ENCODE measurements around the gene NUTM2G. TPM values are rescaled to one million over a fixed set of nuclear protein-coding genes. Genes with fewer than 3 reads are reported as not detected.
"Not testable (repeated sequence)": the region's sequence is repeated elsewhere in the genome, so short reads cannot be mapped to it uniquely, and the experiment has no call there.

The NUTM2G gene
- total and polyA plus RNA-seq, 4 donors, result 1.7 to 2.3 TPM; not detected in 2

- DNase-seq (ENCODE audit: low read depth in 4 of 6, low spot score in 6 of 6); H3K27me3 ChIP-seq (ENCODE audit: control insufficient read depth, insufficient read depth, low read length); H3K4me1 ChIP-seq (ENCODE audit: control insufficient read depth, insufficient read depth, low read length); H3K9me3 ChIP-seq (ENCODE audit: control insufficient read depth, insufficient read depth, low read length); H3K27ac ChIP-seq (ENCODE audit: low read depth, low read length); H3K4me3 ChIP-seq (ENCODE audit: low read depth, low read length); H3K36me3 ChIP-seq (ENCODE audit: control insufficient read depth, insufficient read depth, low read length): not testable (repeated sequence)
- WGBS (ENCODE audit: insufficient coverage), result no CpG with 5 or more reads among the region's 6 CpGs
Observed at GRCh38 chr9:96916531-96916930, 12.1 kb upstream of the NUTM2G start.

DNA sequence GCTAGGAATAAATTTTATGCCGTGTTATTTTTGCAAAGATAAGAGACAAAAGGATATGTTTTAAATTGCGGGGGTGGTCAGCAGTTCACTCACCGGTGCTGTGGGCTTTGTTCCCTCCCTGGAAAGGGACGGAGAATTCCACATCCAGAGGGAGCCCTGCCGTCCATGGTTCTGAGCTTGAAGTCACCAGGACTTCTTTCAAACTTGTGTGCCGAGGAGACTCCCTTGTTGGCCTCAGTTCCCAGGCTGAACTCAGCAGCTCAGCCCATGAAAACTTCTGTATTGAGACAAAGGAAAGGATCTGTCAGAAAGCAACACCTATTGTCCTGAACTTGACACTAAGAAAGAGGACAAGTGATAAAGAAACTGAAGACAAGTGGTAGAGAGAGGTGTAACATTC, 10.1 kb upstream of the NUTM2G start:
- H3K4me1 ChIP-seq (ENCODE audit: control insufficient read depth, insufficient read depth, low read length); H3K36me3 ChIP-seq (ENCODE audit: control insufficient read depth, insufficient read depth, low read length); H3K27me3 ChIP-seq (ENCODE audit: control insufficient read depth, insufficient read depth, low read length); H3K4me3 ChIP-seq (ENCODE audit: low read depth, low read length); DNase-seq (ENCODE audit: low read depth in 4 of 6, low spot score in 6 of 6); H3K9me3 ChIP-seq (ENCODE audit: control insufficient read depth, insufficient read depth, low read length); H3K27ac ChIP-seq (ENCODE audit: low read depth, low read length): not testable (repeated sequence)
- WGBS (ENCODE audit: insufficient coverage), result 64% methylated on average over 4 of the region's 6 CpGs

DNA sequence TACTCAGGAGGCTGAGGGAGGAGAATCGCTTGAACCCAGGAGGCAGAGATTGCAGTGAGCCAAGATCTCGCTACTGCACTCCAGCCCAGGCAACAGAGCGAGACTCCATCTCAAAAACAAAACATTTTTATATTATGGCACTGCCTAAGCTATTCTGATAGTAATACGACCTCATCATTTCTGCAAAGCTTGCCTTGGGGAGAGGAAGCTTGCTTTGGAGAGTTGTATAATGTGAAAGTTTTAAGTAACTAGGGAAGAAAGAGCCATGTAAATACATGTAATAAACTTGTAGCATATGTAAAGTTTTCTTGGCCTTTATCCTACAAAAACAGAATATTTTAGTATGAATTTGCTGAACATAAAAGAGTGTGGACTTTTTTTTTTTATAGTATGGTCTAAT, 7.8 kb upstream of the NUTM2G start:
- WGBS (ENCODE audit: insufficient coverage), result no CpG with 5 or more reads among the region's 4 CpGs
- H3K9me3 ChIP-seq (ENCODE audit: control insufficient read depth, insufficient read depth, low read length); H3K4me1 ChIP-seq (ENCODE audit: control insufficient read depth, insufficient read depth, low read length); DNase-seq (ENCODE audit: low read depth in 4 of 6, low spot score in 6 of 6); H3K4me3 ChIP-seq (ENCODE audit: low read depth, low read length); H3K36me3 ChIP-seq (ENCODE audit: control insufficient read depth, insufficient read depth, low read length); H3K27me3 ChIP-seq (ENCODE audit: control insufficient read depth, insufficient read depth, low read length); H3K27ac ChIP-seq (ENCODE audit: low read depth, low read length): not testable (repeated sequence)

- H3K4me1 ChIP-seq (ENCODE audit: control insufficient read depth, insufficient read depth, low read length); DNase-seq (ENCODE audit: low read depth in 4 of 6, low spot score in 6 of 6); H3K27me3 ChIP-seq (ENCODE audit: control insufficient read depth, insufficient read depth, low read length); H3K36me3 ChIP-seq (ENCODE audit: control insufficient read depth, insufficient read depth, low read length); H3K27ac ChIP-seq (ENCODE audit: low read depth, low read length); H3K9me3 ChIP-seq (ENCODE audit: control insufficient read depth, insufficient read depth, low read length); H3K4me3 ChIP-seq (ENCODE audit: low read depth, low read length): not testable (repeated sequence)
- no CpG with 5 or more reads among the region's 5 CpGs for WGBS (ENCODE audit: insufficient coverage)
Observed at GRCh38 chr9:96925587-96925986, 3.1 kb upstream of the NUTM2G start.

DNA sequence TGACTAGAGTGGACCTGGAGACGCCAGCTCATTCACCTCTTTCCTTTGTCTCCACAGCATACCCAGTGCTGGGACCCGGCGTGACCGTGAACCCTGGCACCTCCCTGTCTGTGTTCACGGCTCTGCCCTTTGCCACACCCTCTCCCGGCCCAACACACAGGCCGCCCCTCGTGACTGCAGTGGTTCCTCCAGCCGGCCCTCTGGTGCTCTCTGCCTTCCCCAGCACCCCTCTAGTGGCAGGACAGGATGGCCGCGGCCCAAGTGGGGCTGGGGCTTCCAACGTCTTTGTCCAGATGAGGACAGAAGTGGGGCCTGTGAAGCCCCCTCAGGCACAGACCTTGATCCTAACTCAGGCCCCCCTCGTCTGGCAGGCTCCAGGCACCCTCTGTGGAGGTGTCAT, 3.0 kb downstream of the NUTM2G start:
- not testable (repeated sequence) for H3K4me3 ChIP-seq (ENCODE audit: low read depth, low read length); H3K27ac ChIP-seq (ENCODE audit: low read depth, low read length); H3K27me3 ChIP-seq (ENCODE audit: control insufficient read depth, insufficient read depth, low read length); H3K36me3 ChIP-seq (ENCODE audit: control insufficient read depth, insufficient read depth, low read length); H3K4me1 ChIP-seq (ENCODE audit: control insufficient read depth, insufficient read depth, low read length); H3K9me3 ChIP-seq (ENCODE audit: control insufficient read depth, insufficient read depth, low read length); DNase-seq (ENCODE audit: low read depth in 4 of 6, low spot score in 6 of 6)
- 69% methylated on average over 8 of the region's 13 CpGs for WGBS (ENCODE audit: insufficient coverage)

- H3K4me3 ChIP-seq (ENCODE audit: low read depth, low read length); H3K9me3 ChIP-seq (ENCODE audit: control insufficient read depth, insufficient read depth, low read length); DNase-seq (ENCODE audit: low read depth in 4 of 6, low spot score in 6 of 6); H3K27ac ChIP-seq (ENCODE audit: low read depth, low read length); H3K36me3 ChIP-seq (ENCODE audit: control insufficient read depth, insufficient read depth, low read length); H3K4me1 ChIP-seq (ENCODE audit: control insufficient read depth, insufficient read depth, low read length); H3K27me3 ChIP-seq (ENCODE audit: control insufficient read depth, insufficient read depth, low read length): not testable (repeated sequence)
- WGBS (ENCODE audit: insufficient coverage), result no CpG with 5 or more reads among the region's 14 CpGs
Observed at GRCh38 chr9:96934097-96934496, 5.5 kb downstream of the NUTM2G start.

GRCh38 chr9:96934706-96935105, 6.1 kb downstream of the NUTM2G start:
- not testable (repeated sequence) for H3K4me3 ChIP-seq (ENCODE audit: low read depth, low read length); H3K36me3 ChIP-seq (ENCODE audit: control insufficient read depth, insufficient read depth, low read length); H3K9me3 ChIP-seq (ENCODE audit: control insufficient read depth, insufficient read depth, low read length); H3K27me3 ChIP-seq (ENCODE audit: control insufficient read depth, insufficient read depth, low read length); H3K4me1 ChIP-seq (ENCODE audit: control insufficient read depth, insufficient read depth, low read length); H3K27ac ChIP-seq (ENCODE audit: low read depth, low read length); DNase-seq (ENCODE audit: low read depth in 4 of 6, low spot score in 6 of 6)
- WGBS (ENCODE audit: insufficient coverage), result no CpG with 5 or more reads among the region's 5 CpGs

GRCh38 chr9:96935401-96935800, 6.8 kb downstream of the NUTM2G start:
- H3K27ac ChIP-seq (ENCODE audit: low read depth, low read length); H3K9me3 ChIP-seq (ENCODE audit: control insufficient read depth, insufficient read depth, low read length); H3K4me3 ChIP-seq (ENCODE audit: low read depth, low read length); H3K27me3 ChIP-seq (ENCODE audit: control insufficient read depth, insufficient read depth, low read length); H3K36me3 ChIP-seq (ENCODE audit: control insufficient read depth, insufficient read depth, low read length); DNase-seq (ENCODE audit: low read depth in 4 of 6, low spot score in 6 of 6); H3K4me1 ChIP-seq (ENCODE audit: control insufficient read depth, insufficient read depth, low read length): not testable (repeated sequence)
- 94% methylated on average over 11 of the region's 15 CpGs for WGBS (ENCODE audit: insufficient coverage)

DNA sequence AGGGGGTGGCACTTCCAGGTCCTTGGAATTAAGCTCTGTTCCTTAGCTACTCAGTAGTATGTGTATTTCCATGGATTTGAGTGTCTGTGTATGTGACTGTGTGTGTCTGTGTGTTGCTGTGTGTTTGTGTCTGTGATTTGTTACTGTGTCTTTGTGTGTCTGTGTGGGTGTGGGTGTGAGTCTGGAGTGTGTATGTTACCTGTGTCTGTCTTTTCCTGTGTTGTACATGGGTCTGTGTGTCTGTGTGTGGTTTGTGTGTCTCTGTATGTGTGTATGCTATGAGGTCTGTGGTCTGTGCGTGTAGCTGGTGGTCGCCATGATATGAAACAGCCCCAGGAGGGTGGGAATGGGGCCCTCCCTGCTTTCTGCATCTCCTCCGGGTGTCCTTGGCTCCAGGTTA, 8.8 kb downstream of the NUTM2G start:
- not testable (repeated sequence) for H3K27ac ChIP-seq (ENCODE audit: low read depth, low read length); H3K9me3 ChIP-seq (ENCODE audit: control insufficient read depth, insufficient read depth, low read length); H3K4me1 ChIP-seq (ENCODE audit: control insufficient read depth, insufficient read depth, low read length); H3K27me3 ChIP-seq (ENCODE audit: control insufficient read depth, insufficient read depth, low read length); H3K36me3 ChIP-seq (ENCODE audit: control insufficient read depth, insufficient read depth, low read length); H3K4me3 ChIP-seq (ENCODE audit: low read depth, low read length); DNase-seq (ENCODE audit: low read depth in 4 of 6, low spot score in 6 of 6)
- no CpG with 5 or more reads among the region's 3 CpGs for WGBS (ENCODE audit: insufficient coverage)

- not testable (repeated sequence) for H3K27me3 ChIP-seq (ENCODE audit: control insufficient read depth, insufficient read depth, low read length); DNase-seq (ENCODE audit: low read depth in 4 of 6, low spot score in 6 of 6); H3K4me3 ChIP-seq (ENCODE audit: low read depth, low read length); H3K36me3 ChIP-seq (ENCODE audit: control insufficient read depth, insufficient read depth, low read length); H3K9me3 ChIP-seq (ENCODE audit: control insufficient read depth, insufficient read depth, low read length); H3K27ac ChIP-seq (ENCODE audit: low read depth, low read length); H3K4me1 ChIP-seq (ENCODE audit: control insufficient read depth, insufficient read depth, low read length)
- no CpG with 5 or more reads among the region's 10 CpGs for WGBS (ENCODE audit: insufficient coverage)
Observed at GRCh38 chr9:96938957-96939665, 10.5 kb downstream of the NUTM2G start.
